UCSD-AML1 (cell line): ENCODE measurements around the gene MAPK12.
"Not testable (repeated sequence)": the region's sequence is repeated elsewhere in the genome, so short reads cannot be mapped to it uniquely, and the experiment has no call there.

ENCODE experiments used
- DNase-seq: peaks from one replicate; lab custom pipeline; 2025; ENCODE audit not compliant: unreplicated experiment; lab: John Stamatoyannopoulos, UW

Gene MAPK12

DNA sequence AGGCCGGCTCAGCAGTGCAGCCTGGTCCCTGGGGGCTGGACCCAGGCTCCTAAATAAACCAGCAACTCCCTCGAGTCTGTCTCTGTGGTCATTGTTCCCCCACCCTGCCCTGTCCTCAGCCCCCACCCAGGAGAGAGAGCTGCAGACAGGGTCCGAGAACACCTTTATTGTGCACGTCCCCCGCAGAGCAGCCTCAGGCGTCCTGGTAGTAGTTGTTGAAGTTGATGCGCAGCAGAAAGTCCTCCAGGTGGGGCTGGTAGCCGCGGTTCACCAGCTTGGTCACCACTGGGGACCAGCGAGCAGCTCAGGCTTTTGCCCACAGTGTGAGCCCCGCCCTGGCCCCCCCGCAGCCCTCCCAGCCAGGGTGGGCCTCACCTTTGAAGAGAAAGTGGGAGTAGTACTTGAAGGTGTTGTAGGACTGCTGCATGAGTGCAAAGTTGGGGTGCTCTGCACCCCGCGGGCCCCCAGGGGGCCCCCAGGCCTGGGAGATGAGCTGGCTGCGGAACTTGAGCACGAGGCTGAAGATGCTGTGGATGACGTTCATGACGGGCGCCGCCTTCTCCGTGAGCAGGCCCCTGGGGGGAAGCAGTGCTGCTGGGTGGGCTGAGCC is 43.8 kb downstream of the MAPK12 start:
- DNase-seq: no peak

DNA sequence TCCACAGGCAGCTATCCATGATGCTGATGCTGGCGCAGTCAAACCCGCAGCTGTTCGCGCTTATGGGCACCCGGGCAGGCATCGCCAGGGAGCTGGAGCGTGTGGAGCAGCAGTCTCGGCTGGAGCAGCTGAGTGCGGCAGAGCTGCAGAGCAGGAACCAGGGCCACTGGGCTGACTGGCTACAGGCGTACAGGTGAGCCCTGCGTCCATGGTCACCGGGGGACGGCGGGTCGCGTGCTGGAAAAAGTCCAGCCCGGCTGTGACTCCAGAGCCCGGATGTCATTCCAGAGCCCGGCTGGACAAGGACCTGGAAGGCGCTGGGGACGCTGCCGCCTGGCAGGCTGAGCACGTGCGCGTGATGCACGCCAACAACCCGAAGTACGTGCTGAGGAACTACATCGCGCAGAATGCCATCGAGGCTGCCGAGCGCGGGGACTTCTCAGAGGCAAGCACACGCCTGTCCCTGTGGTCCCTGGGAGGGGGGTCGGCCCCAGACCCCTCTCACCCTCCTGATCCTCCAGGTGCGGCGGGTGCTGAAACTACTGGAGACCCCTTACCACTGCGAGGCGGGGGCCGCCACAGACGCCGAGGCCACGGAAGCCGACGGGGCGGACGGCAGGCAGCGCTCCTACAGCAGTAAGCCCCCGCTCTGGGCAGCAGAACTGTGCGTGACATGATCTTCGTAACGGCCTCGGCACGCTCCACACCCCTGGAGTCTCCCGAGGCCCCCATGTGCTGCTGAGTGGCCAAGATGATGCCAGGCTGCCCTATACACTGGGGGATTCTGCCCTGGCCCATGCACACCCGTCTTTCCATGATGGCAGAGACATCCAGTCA is 44.6 kb downstream of the MAPK12 start:
- DNase-seq: no peak

DNA sequence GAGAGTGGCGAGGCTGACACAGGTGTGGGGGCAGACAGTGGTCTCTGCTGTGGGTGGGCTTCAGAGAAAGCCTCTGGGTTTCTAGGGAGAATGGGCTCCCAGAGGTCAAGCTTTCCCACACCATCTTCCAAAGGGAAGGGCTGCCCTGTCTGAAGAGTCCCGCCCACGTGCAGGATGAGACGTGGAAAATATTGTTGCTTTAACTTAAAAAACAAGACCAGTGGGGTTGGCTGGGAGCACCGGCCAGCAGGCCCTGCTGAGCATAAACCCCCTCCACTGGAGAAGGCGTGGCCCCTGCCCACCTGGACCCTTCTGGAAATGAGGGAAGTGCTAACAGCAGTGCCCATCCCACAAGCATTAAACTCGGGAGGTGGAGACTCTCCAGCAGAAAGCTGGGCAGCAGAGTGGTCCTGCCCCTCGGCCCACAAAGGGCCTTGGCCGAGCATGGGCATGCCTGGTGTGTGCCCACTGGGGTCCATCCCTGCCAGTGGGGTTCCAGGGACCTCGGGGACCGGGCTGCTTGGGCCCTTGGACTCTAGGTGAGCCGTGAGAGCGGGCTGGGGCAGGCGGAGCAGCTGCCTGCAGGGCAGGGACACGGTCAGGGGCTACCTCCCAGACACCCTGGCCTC is 45.3 kb downstream of the MAPK12 start:
- DNase-seq: no peak

DNA sequence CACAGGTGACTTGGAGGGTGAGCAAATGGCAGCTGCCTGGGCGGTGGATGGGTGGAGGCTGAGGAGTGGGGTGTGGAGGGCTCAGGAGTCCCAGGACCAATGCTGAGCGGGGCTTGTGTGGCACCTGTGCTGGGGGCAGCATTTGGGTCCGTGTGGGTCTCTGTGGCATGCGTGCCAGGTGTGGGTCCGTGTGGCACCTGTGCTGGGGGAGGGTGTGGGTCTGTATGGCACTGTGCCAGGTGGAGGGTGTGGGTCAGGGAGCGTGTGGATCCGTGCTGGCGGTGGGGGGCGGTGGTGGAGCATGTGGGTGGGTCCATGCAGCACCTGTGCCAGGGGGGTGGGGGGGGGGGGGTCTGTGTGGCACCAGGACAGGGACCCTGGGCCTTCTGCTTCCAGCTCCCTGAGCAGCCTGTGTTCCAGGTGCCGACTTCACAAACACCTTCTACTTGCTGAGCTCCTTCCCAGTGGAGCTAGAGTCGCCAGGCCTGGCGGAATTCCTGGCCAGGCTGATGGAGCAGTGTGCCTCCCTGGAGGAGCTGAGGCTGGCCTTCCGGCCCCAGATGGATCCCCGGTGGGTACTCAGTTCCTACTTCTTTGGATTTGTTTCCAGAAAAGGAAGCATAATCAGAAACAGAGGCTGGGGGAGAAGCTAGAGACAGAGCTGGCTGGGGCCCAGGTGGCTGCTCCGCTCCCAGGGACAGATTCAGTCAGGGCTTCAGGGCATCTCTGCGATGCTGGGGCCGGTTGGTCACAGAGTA is 46.0 kb downstream of the MAPK12 start:
- no peak for DNase-seq

DNA sequence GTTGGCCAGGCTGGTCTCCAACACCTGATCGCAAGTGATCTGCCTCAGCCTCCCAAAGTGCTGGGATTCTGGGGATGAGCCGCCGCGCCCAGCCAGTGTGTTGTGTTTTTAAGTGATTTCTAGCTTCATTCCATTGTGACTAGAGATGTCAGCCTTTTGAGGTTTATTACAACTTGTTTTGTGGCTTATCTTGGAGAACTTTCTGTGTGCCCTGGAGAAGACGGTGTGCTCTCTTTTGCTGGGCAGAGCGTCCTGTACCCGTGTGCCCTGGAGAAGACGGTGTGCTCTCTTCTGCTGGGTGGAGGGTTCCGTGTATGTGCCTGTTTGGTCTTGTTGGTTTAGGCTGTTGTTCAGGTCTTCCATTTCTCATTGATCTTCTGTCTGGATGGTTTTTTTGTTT is 48.2 kb downstream of the MAPK12 start:
- DNase-seq: no peak

DNA sequence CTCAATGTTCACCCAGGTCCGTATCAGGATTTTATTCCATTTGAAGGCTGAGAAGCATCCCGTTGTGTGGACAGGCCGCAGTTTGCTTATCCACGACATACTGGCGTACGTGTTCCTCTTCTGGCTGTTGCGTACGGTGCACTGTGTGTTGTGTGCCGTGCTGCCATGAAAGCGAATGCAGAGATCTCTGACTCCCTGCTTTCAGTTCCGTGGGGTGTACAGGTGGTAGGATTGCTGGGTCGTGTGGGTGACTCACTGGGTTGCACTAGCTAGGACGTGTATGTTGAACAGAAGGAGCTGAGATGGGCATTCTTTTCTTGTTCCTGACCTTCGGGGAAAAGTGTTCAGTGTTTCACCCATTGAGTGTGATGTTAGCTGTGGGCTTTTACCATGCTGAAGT is 50.3 kb downstream of the MAPK12 start:
- DNase-seq: no peak

DNA sequence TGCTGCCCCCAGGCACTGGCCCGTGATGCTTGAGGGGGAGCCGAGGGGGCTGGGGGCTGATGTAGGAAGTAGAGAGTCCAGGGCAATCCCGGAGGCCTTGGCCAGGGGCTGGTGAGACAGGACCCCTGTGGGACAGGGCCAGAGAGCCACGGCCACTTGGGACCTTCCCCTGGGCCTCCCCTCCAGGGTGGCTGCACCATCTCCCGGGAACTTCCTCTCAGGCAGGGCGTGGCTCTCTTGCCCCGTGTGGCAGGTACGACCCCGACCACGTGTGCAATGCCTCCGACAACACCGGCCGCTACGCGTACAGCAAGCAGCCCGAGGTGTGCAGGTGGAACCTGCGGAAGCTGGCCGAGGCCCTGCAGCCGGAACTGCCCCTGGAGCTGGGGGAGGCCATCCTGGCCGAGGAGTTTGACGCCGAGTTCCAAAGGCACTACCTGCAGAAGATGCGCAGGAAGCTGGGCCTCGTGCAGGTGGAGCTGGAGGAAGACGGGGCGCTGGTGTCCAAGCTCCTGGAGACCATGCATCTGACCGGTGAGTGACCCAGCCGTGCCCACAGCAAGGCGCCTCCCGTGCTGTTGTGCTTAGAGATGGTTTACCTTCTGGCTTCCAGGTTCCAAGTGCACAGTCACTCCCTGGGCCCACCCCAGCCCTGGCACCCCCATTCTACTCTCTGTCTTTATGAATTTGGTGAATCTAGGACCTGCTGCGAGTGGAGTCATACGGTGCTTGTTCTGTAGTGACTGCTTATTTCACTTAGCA is 50.9 kb downstream of the MAPK12 start:
- DNase-seq: no peak

DNA sequence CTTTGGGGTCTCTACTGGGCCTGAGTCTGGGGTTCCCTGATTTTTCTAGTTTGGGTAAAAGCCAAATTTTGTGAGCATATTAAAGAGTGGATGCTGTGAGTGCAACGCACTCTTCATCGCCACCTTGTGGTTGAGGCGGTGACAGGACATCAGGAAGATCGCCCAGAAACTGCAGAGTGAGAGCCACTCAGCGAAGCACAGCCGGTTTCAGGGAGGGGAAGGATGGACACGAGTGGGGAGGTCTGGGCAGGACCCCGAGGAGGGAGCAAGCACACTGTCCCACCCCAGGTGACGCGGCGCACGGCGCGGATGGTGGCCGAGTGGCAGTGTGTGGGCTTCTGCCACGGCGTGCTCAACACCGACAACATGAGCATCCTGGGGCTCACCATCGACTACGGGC is 51.6 kb downstream of the MAPK12 start:
- peak; percentile 51 for DNase-seq

DNA sequence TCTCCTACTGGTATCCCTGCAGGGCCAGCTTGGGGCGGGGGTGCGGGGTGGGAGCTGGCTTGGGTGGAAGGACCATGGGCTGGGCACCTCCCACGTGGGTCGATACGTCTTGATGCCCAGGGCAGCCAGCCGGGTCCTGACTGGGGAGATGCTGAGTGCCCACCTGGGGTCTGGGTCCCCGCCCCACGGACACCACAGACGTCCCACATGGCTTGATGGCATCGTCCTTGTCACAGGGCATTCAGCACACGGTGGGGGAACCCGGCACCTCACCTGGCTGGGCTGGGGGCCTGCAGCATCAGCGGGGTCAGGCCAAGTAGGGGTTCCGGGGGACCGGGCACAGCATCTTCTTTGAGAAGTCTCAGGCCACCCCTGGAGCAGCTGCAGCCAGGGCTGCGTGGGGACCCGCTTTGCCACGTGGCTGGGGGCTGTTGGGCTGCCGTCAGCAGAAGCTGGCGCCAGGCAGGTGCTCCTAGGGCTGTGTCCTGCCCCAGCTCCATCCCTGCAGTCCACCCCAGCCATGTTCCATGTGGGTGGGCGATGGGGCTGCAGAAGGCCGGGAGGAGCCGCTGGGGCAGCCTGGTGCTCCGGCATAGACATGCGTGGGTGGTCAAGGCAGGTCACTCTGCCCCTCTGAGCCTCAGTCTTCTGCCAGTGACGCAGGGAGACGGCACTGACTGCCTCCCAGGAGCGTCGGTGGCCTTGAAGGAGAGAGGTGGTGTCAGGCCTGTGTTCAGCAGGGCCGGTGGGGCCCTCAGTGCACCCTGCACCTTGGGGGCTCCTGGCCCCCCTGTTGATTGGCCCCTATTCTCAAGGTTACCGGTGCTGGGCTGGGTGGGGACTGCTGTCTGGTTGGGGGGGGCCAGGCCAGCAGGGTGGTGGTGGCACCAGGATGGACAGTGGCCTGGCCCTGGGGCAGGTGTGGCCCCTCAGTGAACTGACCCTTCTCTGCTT is 52.3 kb downstream of the MAPK12 start:
- no peak for DNase-seq

DNA sequence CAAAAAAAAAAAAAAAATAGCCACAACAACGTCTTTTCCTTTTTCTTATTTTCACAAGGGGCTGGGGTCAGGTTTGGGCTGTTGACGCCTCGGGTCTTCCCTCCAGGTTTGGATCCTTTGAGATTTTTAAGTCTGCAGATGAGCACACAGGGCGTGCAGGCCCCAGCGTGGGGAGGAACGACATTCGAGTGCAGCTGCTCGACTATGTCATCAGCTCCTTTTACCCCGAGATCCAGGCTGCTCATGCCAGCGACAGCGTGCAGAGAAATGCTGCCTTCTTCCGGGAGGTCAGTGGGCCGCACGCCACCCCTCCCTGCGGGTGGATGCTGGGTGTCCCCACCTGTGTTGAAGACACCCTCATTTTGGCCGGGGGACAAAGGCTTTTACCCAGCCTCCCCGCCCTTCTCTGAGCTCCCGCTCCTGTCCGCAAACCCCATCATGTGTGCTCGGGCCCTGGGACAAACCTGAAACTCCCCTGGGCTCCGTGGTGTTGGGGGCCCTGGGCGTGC is 53.0 kb downstream of the MAPK12 start:
- no peak for DNase-seq

DNA sequence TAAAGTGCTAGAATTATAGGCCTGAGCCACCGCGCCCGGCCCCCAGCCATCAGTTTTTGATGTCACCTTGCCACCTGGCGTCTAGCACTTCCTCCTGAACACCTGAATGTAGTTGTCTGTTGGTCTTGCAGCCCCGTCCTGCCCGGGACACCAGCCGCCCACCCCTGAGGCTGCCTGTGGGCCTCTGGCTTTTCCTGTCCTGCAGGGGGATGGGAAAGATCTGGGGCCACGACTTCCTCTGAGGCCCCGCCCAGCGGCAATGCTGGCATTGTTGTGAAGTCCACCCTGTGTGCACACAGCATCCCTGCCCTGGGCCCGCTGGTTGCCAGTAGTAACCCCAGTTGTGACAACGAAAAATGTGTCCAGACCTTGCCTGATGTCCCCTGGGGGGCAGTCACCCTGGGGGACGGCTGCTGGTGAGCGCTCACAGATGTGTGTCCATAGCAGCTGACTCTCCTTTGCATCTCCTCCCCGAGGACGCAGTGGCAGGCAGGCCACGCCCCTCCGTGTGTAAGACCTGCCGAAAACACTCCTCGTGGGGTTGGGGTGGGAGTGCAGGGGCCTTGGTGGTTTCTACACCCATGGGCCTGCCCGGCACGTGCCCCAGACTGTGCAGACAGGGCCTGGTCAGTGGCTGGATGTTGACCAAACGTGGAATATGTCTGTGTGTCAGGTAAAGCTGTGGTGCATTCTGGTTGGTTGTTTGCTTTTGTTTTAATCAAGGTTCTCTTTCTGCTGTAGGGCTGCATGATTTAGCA is 53.9 kb downstream of the MAPK12 start:
- DNase-seq: no peak

DNA sequence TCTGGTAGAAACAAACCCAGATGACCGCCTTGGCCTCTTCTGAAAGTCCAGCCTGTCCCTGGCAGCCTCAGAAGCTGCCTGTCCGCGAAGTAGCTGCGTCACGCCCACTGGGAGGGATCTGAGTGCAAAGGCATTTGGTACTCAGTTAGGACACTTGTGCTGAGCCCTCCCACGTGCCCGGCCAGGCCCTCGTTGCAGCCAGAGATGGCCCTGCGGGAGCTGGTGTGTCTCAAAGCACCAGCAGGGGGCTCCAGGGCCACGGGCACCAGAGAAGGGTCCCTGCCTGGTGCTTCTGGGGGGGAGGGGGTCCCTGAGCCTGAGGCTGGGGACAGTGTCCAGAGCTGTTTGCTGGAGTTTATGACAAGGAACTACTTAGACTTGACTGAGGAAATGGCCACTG is 54.9 kb downstream of the MAPK12 start:
- peak; percentile 28 for DNase-seq

DNA sequence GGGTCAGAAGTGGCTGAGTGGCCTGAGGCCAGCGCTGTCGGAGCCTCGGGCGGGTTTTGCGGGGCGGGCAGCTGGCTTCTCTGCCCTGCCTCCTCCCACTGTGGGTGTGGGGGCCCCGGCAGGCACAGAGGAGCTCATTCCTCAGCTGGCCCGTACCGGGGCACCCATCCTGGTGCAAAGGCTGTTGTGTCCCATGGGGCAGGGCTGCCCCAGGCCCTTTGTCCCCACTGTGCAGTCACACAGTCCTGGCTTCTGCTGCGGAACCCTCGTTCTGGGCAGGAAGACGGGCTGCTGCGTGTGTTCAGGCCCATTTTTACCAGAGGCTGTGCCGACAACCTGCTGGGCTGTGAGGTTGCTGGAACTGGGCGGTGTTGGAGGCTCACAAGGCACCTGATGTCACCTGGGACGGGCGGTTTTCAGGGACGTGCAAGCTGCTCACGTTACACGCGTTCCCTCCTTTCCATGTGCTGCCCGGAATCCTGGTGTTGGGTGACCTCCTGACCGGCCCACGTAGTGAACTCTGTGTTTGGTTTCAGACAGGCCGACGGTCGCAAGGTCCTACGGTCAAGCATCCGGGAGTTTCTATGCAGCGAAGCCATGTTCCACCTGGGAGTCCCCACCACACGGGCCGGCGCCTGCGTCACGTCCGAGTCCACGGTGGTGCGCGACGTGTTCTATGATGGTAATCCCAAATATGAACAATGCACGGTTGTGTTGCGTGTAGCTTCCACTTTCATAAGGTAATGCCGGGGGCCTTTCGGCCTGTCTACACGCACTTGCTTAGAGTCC is 55.5 kb downstream of the MAPK12 start:
- no peak for DNase-seq

DNA sequence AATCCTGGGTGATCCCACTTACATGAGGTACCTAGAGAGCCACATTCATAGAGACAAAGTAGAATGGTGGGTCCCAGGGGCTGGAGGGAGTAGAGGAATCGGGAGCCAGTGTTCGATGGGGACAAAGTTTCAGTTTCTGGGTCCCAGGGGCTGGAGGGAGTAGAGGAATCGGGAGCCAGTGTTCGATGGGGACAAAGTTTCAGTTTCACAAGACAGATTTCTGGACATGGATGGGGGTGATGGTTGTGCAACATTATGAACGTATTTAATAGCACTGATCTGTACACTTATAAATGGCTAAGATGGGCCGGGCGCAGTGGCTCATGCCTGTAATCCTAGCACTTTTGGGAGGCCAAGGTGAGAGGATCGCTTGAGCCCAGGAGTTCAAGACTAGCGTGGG is 56.5 kb downstream of the MAPK12 start:
- not testable (repeated sequence) for DNase-seq

DNA sequence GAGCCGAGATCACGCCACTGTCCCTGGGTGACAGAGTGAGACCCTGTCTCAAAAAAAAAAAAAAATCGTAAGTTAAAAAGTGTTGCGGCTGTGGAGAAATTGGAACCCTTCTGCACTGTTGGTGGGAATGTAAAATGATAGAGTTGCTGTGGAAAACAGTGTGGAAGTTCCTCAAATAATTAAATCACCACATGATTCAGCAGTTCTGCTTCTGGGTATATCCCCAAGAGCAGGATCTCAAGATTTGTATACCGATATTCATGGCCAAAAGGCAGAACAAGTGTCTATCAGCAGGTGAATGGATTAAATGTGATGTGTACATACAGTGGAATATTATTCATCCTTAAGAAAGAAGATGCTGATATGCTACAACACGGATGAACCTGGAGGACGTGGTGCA is 56.9 kb downstream of the MAPK12 start:
- no peak for DNase-seq

DNA sequence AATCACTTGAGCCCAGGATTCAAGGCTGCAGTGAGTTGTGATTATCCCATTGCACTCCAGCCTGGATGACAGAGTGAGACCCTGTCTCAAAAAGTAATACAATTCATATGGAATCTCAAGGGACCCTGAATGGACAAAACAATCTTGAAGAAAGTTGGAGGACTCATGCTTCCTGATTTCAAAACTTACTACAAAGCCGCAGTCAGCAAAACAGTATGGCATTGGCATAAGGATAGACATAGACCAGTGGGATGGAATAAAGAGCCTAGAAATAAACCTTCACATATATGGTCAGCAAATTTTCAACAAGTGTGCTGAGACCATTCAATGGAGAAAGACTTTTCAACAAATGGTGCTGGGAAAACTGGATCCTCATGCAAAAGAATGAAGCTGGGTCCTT is 58.2 kb downstream of the MAPK12 start:
- no peak for DNase-seq
